AG10803 (cell line): ENCODE data around the gene EIF3A.
A peak's percentile ranks its signal among the peaks of the same experiment; 100 is the strongest.

ENCODE experiments used
- DNase-seq: peaks from one replicate; pipeline ENCODE4 v3.0.0; 2010; ENCODE audit warnings: low read depth
- H3K4me3 ChIP-seq: 2 replicates; pipeline ENCODE4 v1.5.1; 2011; ENCODE audit warnings: mild to moderate bottlenecking, low read length, control low read depth
- CTCF ChIP-seq: conservative IDR thresholded peaks from 2 replicates; pipeline ENCODE4 v1.5.1; 2011; ENCODE audit warnings: mild to moderate bottlenecking, low read length, control low read depth, inconsistent platforms

Gene EIF3A

GRCh38 chr10:119080521-119081259 is at the start of gene EIF3A:
TSS of gene EIF3A (minus strand) at chr10:119080817. CDS start at chr10:119080676, 141 bp downstream.
- DNase-seq: peak; percentile 91
- peak within 1 kb of the TSS; percentile 90 for H3K4me3 ChIP-seq
- TF ChIP-seq CTCF: no peak

GRCh38 chr10:119129721-119130120 is 49.1 kb upstream of the EIF3A start:
- TF ChIP-seq CTCF: no peak
- DNase-seq: no peak
- H3K4me3 ChIP-seq: no peak overlapping the region

GRCh38 chr10:119125942-119126341 is 45.3 kb upstream of the EIF3A start:
- no peak for TF ChIP-seq CTCF
- no peak overlapping the region for H3K4me3 ChIP-seq
- no peak for DNase-seq

GRCh38 chr10:119120875-119121274 is 40.3 kb upstream of the EIF3A start:
- DNase-seq: no peak
- H3K4me3 ChIP-seq: no peak overlapping the region
- TF ChIP-seq CTCF: no peak

GRCh38 chr10:119120413-119120867 is 39.8 kb upstream of the EIF3A start:
- DNase-seq: peak; percentile 82
- no peak for TF ChIP-seq CTCF
- H3K4me3 ChIP-seq: no peak overlapping the region

GRCh38 chr10:119119400-119119799 is 38.8 kb upstream of the EIF3A start:
- no peak for DNase-seq

More at GRCh38 chr10:119119400-119119799, 38.8 kb upstream of the EIF3A start:
- no peak overlapping the region for H3K4me3 ChIP-seq
- no peak for TF ChIP-seq CTCF
